Loucy (cell line): ENCODE results near the gene VIL1.

Experiments
- CTCF ChIP-seq: fragments of 200-600 bp; sonication (generic); conservative IDR thresholded peaks from 2 replicates; pipeline ENCODE4 v1.5.1; 2014; ENCODE audit warnings: mild to moderate bottlenecking, antibody characterized with exemption, low read length
- EZH2phosphoT487 ChIP-seq: fragments of 200-600 bp; IDR thresholded peaks from 2 replicates; pipeline ENCODE4 v1.6.1; 2018; ENCODE audit warnings: antibody characterized with exemption, mild to moderate bottlenecking, moderate library complexity, borderline replicate concordance

- TF ChIP-seq CTCF = no peak
- TF ChIP-seq EZH2phosphoT487 = no peak
Measured at GRCh38 chr2:218374795-218375194, 44.1 kb upstream of the VIL1 start.
